Tibial nerve (tissue), 4 donors: Measurements from ENCODE around the gene TLR5.
A peak's percentile ranks its signal among the peaks of the same experiment; 100 is the strongest.

Source experiments
- CTCF ChIP-seq, 5 experiments: fragments of 200-600 bp in 3 of 5; fragments of 450-650 bp in 2 of 5; sonication (generic) in 3 of 5; IDR thresholded peaks; one replicate each; pipeline ENCODE4 v1.5.1; 2016 to 2019; ENCODE audit warnings: antibody characterized with exemption in 5 of 5, mild to moderate bottlenecking in 3 of 5, moderate library complexity in 2 of 5
- EP300 ChIP-seq, 2 donors: sonication (generic); formaldehyde crosslinking; IDR thresholded peaks; one replicate each; pipeline ENCODE4 v1.6.1; 2017; ENCODE audit warnings: antibody characterized with exemption in 2 of 2, mild to moderate bottlenecking in 1 of 2
- POLR2A ChIP-seq, 2 donors: fragments of 450-650 bp; IDR thresholded peaks; one replicate each; pipeline ENCODE4 v1.6.1; 2017; ENCODE audit warnings: antibody characterized with exemption in 2 of 2, mild to moderate bottlenecking in 2 of 2, moderate library complexity in 2 of 2

- TF ChIP-seq CTCF (IDR thresholded peaks at IDR 0.05): peak; percentile 89 to 99 (median 94)
- peak; percentile 43 to 78 for TF ChIP-seq EP300 (IDR thresholded peaks at IDR 0.05)
- TF ChIP-seq POLR2A (IDR thresholded peaks at IDR 0.05): peak; percentile 23 to 27
Measured at GRCh38 chr1:223081181-223081994, 61.7 kb downstream of the TLR5 start.
